GM12878 (cell line): ENCODE measurements around the gene ZNF692. TPM values are rescaled to one million over a fixed set of nuclear protein-coding genes. Genes with fewer than 3 reads are reported as not detected.

Source experiments
- ATF2 ChIP-seq: IDR thresholded peaks from 2 replicates; pipeline ENCODE4 v1.6.1; 2012; ENCODE audit warnings: low read length, inconsistent platforms
- BHLHE40 ChIP-seq, 2 experiments: fragments of 450-650 bp in 1 of 2; IDR thresholded peaks; 2 replicates each; pipeline ENCODE4 v1.6.1; 2011 to 2017; ENCODE audit warnings: low read depth in 2 of 2, borderline replicate concordance in 1 of 2, improper control_type of control experiment in 1 of 2, low read length in 1 of 2, mild to moderate bottlenecking in 1 of 2
- CHD2 ChIP-seq: IDR thresholded peaks from 2 replicates; pipeline ENCODE4 v1.6.1; 2011; ENCODE audit warnings: low read depth, low read length, improper control_type of control experiment, borderline replicate concordance
- ETV6 ChIP-seq, 2 experiments: fragments of 450-650 bp in 1 of 2; IDR thresholded peaks in 1 of 2; conservative IDR thresholded peaks in 1 of 2; 2 replicates each; pipeline ENCODE4 v1.6.1; 2014; ENCODE audit warnings: antibody characterized with exemption in 1 of 2, borderline replicate concordance in 1 of 2, low read depth in 1 of 2, mild to moderate bottlenecking in 1 of 2, moderate library complexity in 1 of 2
- KAT2A ChIP-seq: conservative IDR thresholded peaks from 2 replicates; pipeline ENCODE4 v1.6.1; 2011; ENCODE audit warnings: low read depth, low read length; ENCODE audit not compliant: control insufficient read depth
- NFXL1 ChIP-seq: fragments of 450-650 bp; IDR thresholded peaks from 2 replicates; pipeline ENCODE4 v1.6.1; 2017; ENCODE audit warnings: antibody characterized with exemption, mild to moderate bottlenecking, borderline replicate concordance
- NR2F1 ChIP-seq: fragments of 450-650 bp; conservative IDR thresholded peaks from 2 replicates; pipeline ENCODE4 v1.6.1; 2017; ENCODE audit warnings: mild to moderate bottlenecking
- PML ChIP-seq: IDR thresholded peaks from 2 replicates; pipeline ENCODE4 v1.6.1; 2012; ENCODE audit warnings: low read length, inconsistent platforms
- POLR2AphosphoS5 ChIP-seq: IDR thresholded peaks from 2 replicates; pipeline ENCODE4 v1.6.1; 2011; ENCODE audit warnings: mild to moderate bottlenecking, low read length, inconsistent platforms
- RELA ChIP-seq: fragments of 450-650 bp; IDR thresholded peaks from 2 replicates; pipeline ENCODE4 v1.8.0; 2014; ENCODE audit warnings: borderline replicate concordance; ENCODE audit not compliant: partially characterized antibody
- RFX5 ChIP-seq: IDR thresholded peaks from 2 replicates; pipeline ENCODE4 v1.6.1; 2011; ENCODE audit warnings: low read depth, low read length, improper control_type of control experiment
- SMAD5 ChIP-seq: IDR thresholded peaks from 2 replicates; pipeline ENCODE4 v1.6.1; 2016; ENCODE audit warnings: antibody characterized with exemption, low read depth
- TCF3 ChIP-seq: IDR thresholded peaks from 2 replicates; pipeline ENCODE4 v1.6.1; 2012; ENCODE audit warnings: low read depth, mild to moderate bottlenecking, low read length, borderline replicate concordance; ENCODE audit not compliant: insufficient read depth
- YBX1 ChIP-seq: fragments of 450-650 bp; IDR thresholded peaks from 2 replicates; pipeline ENCODE4 v1.6.1; 2016; ENCODE audit warnings: antibody characterized with exemption
- ZBTB11 ChIP-seq: fragments of 450-650 bp; formaldehyde crosslinking; IDR thresholded peaks from 2 replicates; pipeline ENCODE4 v1.5.0; 2022; ENCODE audit warnings: mild to moderate bottlenecking, missing genetic modification characterization
- ZNF207 ChIP-seq: fragments of 450-650 bp; IDR thresholded peaks from 2 replicates; pipeline ENCODE4 v1.6.1; 2014; ENCODE audit warnings: antibody characterized with exemption, mild to moderate bottlenecking, borderline replicate concordance
- ZNF384 ChIP-seq: IDR thresholded peaks from 2 replicates; pipeline ENCODE4 v1.6.1; 2012; ENCODE audit warnings: low read depth, mild to moderate bottlenecking, low read length, improper control_type of control experiment, borderline replicate concordance
- ZNF592 ChIP-seq: fragments of 450-650 bp; IDR thresholded peaks from 2 replicates; pipeline ENCODE4 v1.6.1; 2017; ENCODE audit warnings: mild to moderate bottlenecking, moderate library complexity
- ZNF622 ChIP-seq: fragments of 450-650 bp; IDR thresholded peaks from 2 replicates; pipeline ENCODE4 v1.6.1; 2017; ENCODE audit warnings: mild to moderate bottlenecking, inconsistent platforms
- polyA plus RNA-seq, 11 experiments: library from polyadenylated mRNA; depleted of rRNA in 4 of 11; unstranded in 6 of 11; stranded (reverse) in 5 of 11; fragments of >200 nt; fragmentation: Nextera tagmentation in 4 of 11; fragmentation: Illumina TruSeq in 1 of 11; extraction: Ambion mirVana in 4 of 11; extraction: Trizol in 1 of 11; gene quantifications; 1 replicate in 1 of 11; 2 replicates in 10 of 11; pipeline versions ENCODE4 v1.2.1 to v1.2.3, GENCODE V29; 2011 to 2016; ENCODE audit warnings: inconsistent platforms in 2 of 11, missing spikeins in 2 of 11, low read depth in 1 of 11
- total RNA-seq, 4 experiments: library from RNA; depleted of rRNA in 3 of 4; stranded (reverse); fragments of >200 nt in 3 of 4; fragmentation: Illumina TruSeq in 1 of 4; extraction: Trizol in 1 of 4; gene quantifications; 2 replicates each; pipeline versions ENCODE4 v1.2.1 to v1.2.3, GENCODE V29; 2013 to 2021

Gene ZNF692
- total and polyA plus RNA-seq, 10 of the 15 experiments (the other 5 are each of a cell fraction or from before 2014, with no cell fraction given) = 5.3 to 76.6 (median 36.9) TPM

- TF ChIP-seq NR2F1 (0 out of 2 replicates have a peak, but pooled peaks have one; percentile 32), PML (0 out of 2 replicates have a peak, but pooled peaks have one; percentile 43), ZNF384 (no peak), YBX1 (no peak), RFX5 (no peak), ZBTB11 (CRISPR knock-in tag) (no peak), ETV6 (conservative IDR thresholded peaks at IDR 0.05 in 1 of 2, IDR thresholded peaks at IDR 0.05 in 1 of 2; ENCODE audit: borderline replicate concordance in 1 of 2, low read depth in 1 of 2) (0 out of 4 replicates have a peak, but pooled peaks of 1 of the 2 experiments have one; percentile 25), BHLHE40 (IDR thresholded peaks at IDR 0.05; ENCODE audit: borderline replicate concordance in 1 of 2, low read depth in 2 of 2, low read length in 1 of 2) (peak in 1 of 2 experiments; percentile 2; a peak in 1 of 4 replicates), RELA (peak; percentile 43), CHD2 (no peak), POLR2AphosphoS5 (no peak), KAT2A (no peak), SMAD5 (no peak), ZNF207 (peak; percentile 77; the same call in 1 of the 2 replicates), ATF2 (peak; percentile 95), ZNF622 (no peak), ZNF592 (no peak), TCF3 (no peak), NFXL1 (no peak)
These were observed 15.2 kb upstream of the ZNF692 start (continued) for GRCh38 chr1:248873993-248874533.
